Left colon (tissue), 2 donors: ENCODE measurements around the gene NPVF. TPM values are rescaled to one million over a fixed set of nuclear protein-coding genes. Genes with fewer than 3 reads are reported as not detected.

ENCODE experiments used
- ATAC-seq: fragments of 200-7000 bp; cut with Tn5 transposase; one replicate; pipeline ENCODE4 v1.9.1; 2020; ENCODE audit warnings: mild to moderate bottlenecking, moderate library complexity
- DNase-seq, 2 donors: peaks; one replicate each; pipeline ENCODE4 v3.0.0-alpha.2; 2020
- intact Hi-C, 2 donors: fragments of 100-400 bp; cut with DNase I in 1 of 2; cut with micrococcal nuclease in 1 of 2; formaldehyde crosslinking; loops; one replicate each; pipeline versions ENCODE4 v1.11.2 to v1.14.0; 2022; cut with DNase I, micrococcal nuclease
- long read RNA-seq: library from polyadenylated mRNA; unstranded; transcript quantifications from one replicate; pipeline ENCODE4 v2.0.0, GENCODE V29; 2021
- total RNA-seq, 2 donors: library from RNA; stranded (reverse); fragmentation: NEBNext Ultra II Directional; extraction: Animal tissue kit (Norgen Biotek cat#: 25700); gene quantifications; one replicate each; pipeline ENCODE4 v1.2.1, GENCODE V29; 2021
- donor health status: DM: no; HTN: no; CAD: no.
- donor health status: DM: yes; HTN: yes; CAD: no.

NPVF gene
- not detected for total RNA-seq
- long read RNA-seq, result 0 reads

- DNase-seq (no peak), ATAC-seq (no peak)
- intact Hi-C loops, result no loop called here
Observed at GRCh38 chr7:25228386-25228785, at the start of gene NPVF. NPVF (minus strand) TSS chr7:25228486; CDS start chr7:25228439, 47 bp downstream.

- ATAC-seq, result no peak
Observed at GRCh38 chr7:25272265-25272664, 44.0 kb upstream of the NPVF start.

GRCh38 chr7:25263337-25263736 is 35.1 kb upstream of the NPVF start:
- intact Hi-C loops, result loop anchor here (5.0 to 10.0 kb wide), 2 partner anchors 121 to 589 kb away; no protein-coding TSS in a partner anchor
- DNase-seq (no peak), ATAC-seq (no peak)

More at GRCh38 chr7:25272265-25272664, 44.0 kb upstream of the NPVF start:
- intact Hi-C loops, result no loop called here
- no peak for DNase-seq

DNA sequence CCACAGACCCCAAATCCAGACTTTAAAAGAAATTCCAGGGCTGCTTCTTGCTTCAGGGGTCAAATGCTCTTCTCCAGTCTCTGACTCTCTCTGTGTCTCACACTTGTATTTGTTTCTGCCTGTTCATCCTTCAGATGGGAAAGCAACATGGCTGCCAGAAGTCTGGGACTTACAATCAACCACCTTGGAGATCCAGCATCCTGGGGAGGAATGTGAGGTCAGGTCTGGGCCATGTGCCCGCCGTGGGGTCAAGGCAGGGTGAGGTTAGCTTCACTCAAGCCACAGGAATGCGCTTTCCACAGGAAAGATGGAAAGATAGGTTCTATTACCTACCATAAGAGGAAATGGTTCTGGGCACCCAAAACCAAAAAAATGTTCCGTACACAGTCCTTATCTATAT is 34.3 kb upstream of the NPVF start:
- intact Hi-C loops, result loop anchor here (5.0 to 10.0 kb wide), 2 partner anchors 122 to 590 kb away; no protein-coding TSS in a partner anchor
- no peak for ATAC-seq
- no peak for DNase-seq

DNA sequence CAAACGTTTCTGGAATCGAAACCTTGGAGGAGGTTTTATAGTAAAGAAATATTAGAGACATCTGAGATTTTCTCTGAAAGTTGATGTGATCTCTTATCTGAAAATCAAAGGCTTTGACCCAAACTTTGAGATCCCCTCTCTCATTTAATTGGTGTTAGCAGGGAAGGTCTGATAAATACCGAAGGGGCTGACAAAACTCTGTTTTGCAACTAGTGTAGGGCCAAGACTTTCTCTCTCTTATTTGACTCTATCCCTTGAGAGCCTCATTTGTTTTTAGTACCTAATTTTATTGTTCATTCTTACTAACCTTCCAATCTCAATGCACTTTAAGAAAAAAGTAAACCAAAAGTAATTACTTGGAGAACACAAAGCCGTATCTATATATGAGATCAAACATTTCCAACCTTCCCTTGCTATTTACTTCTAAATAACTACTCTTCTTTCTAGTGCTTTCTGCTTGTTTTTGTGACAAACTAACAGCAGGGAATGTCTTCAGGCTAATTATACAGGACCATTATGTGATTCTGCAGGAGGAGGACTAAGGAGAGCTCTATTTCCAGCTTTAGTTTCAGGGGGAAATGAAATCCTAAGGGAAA is 33.4 kb upstream of the NPVF start:
- DNase-seq, result no peak
- no peak for ATAC-seq
- intact Hi-C loops, result loop anchor here (2.0 to 10.0 kb wide), 3 partner anchors 123 to 591 kb away; no protein-coding TSS in a partner anchor

DNA sequence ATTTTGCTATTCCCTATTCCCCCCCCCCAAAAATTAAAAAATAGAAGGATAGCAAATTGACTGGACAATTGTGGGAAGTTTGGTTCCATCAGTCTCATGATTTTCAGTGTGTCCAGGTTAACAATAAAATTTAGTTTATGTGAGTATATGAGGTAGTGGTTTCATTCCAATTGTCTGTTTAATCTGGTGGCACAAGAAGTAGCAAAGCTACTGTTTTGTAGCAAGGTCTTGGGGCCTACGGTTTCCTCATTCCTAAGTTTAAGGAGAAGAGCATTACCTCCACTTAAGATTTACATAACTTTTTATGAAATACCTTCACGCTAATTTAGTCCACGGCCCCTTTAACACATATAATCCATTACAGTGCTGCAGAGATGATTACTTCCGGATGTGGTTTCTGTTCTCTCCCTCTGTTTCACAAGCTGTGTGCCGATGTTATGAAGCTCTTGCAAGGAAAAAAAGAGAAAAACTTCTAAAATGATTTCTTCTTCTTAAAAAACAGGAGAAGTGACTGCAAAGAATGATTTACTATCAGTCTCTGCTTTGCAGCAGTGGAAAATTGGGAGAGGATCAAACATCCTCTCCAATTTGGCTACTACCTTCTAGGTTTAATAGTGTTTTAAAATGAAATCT is 32.7 kb upstream of the NPVF start:
- intact Hi-C loops, result loop anchor here (2.0 to 10.0 kb wide), 3 partner anchors 124 to 591 kb away; no protein-coding TSS in a partner anchor
- DNase-seq (no peak), ATAC-seq (peak; percentile 80)

GRCh38 chr7:25259487-25260243 is 31.4 kb upstream of the NPVF start:
- intact Hi-C loops, result loop anchor here (2.0 to 10.0 kb wide), 4 partner anchors 125 to 593 kb away; no protein-coding TSS in a partner anchor
- ATAC-seq (peak; percentile 72), DNase-seq (peak; percentile 64 to 75)

DNA sequence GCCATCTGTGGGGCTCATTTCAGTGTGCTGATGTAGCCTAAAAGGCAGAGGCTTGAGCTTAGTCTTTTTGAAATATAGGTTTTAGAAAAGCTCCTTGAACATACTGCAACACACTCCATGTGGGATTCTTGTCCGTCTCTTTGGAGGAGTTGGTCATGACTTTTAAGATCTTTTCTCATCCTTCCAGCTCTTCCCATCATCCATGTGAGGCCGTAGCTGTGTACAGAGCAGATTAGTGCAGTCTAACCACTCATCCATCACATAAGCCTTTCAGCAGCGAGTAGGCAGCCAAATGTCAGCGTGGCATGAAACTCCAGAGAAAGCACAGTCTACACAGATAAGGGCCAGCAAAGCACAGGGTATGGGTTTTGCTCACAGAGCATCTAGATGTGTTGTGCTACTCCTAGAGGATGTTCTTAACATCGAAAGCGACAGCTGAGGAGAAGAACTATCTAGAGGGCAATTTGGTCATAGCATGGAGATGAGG is 28.1 kb upstream of the NPVF start:
- ATAC-seq (no peak), DNase-seq (no peak)
- intact Hi-C loops, result loop anchor here in 1 of 2 donors (5.0 kb wide), 1 partner anchor 306 kb away; no protein-coding TSS in a partner anchor

DNA sequence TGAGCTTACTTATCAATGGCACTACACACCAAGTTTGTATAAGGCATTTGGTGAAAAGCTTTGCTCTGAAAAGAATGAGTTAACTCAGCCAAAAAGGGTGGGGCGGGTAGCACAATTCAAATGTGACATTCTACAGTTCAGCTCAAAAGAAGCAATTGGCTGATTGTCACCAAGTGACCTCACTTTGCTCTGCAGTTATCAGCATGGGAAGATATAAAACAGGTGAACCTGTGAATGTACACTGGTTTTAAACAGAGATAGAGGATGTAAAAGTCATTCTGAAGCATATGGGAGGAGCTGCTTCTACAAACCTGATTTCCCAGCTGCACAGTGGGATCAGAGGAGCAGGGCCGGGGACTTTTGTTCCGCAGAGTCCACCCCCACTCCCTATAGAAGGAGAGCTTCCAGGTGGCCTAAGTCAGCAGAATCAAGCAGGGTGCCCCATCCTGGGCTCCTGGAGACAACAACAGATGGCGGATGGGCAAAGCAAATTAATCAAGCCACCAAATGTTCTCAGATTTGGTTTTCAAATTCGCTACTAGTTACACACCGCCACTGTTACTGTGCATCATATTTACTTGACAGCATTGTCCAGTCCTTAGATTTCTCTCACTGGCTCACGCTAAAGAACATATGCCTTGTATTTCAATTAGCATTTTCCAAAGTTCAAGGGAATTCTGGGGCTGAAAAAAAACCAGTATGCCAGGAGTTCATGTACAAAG is 27.5 kb upstream of the NPVF start:
- ATAC-seq (peak; percentile 84), DNase-seq (peak; percentile 37 to 44)
- intact Hi-C loops, result loop anchor here in 1 of 2 donors (5.0 kb wide), 1 partner anchor 307 kb away; no protein-coding TSS in a partner anchor

DNA sequence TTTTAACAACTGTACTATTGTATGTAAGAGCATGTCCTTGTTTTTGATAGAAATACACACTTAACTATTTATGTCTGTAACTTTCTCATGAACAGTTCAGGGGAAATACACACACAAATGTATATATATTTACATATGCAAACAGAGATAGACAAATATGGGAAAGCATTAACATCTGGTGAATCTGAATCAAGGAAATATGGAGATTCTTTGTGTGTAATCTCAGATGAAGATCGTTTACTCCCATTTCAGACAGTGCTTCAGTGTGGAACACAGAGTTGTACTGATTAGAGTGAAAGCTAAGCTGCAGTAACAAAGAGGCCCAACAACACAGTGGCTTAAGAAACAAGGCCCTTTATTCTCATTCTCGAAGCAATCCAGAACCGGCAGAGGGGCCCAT is 26.3 kb upstream of the NPVF start:
- intact Hi-C loops, result loop anchor here in 1 of 2 donors (5.0 kb wide), 1 partner anchor 308 kb away; no protein-coding TSS in a partner anchor
- no peak for DNase-seq
- no peak for ATAC-seq

DNA sequence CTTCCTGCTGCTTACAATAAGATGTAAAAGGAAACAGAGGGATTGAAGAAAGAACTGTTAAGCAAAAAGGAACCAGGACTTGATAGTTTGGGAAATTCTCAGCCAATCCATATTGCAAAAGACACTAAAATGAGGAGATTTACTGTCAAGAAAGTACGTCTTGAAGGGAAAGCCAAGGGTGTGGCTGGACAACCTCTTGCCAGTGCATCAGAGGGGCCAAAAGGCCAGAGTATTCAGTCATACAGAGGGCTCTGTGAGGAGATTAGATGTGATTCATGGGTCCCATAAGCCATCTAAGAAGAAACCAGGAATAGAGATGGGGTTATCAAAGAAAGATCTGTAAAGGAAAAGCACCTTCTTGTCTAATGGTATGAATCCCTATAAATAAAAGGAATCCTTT is 25.4 kb upstream of the NPVF start:
- intact Hi-C loops, result no loop called here
- no peak for ATAC-seq

GRCh38 chr7:25250386-25250785 is 22.1 kb upstream of the NPVF start:
- intact Hi-C loops, result no loop called here
- DNase-seq, result no peak
- ATAC-seq, result no peak

More for the DNA sequence above, 25.4 kb upstream of the NPVF start:
- no peak for DNase-seq

DNA sequence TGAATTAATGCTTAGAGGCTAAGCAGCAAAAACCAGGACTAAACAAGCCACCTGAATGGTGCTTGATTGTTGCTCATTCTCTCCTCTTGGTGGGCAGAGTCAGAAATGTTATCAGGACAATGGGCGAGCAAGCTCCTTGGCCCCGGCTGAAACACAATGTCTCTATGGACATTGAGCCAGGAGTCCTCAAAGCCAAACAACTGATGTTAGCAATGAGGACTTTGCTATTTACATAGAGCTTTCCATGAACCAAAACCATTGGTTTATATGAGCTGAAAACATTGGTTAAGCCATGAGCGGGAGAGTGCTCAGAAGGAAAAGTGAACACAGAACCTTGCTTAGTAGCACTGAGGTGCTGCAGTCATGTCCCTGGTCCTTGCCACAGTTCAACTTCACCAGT is 21.5 kb upstream of the NPVF start:
- ATAC-seq, result peak; percentile 24

DNA sequence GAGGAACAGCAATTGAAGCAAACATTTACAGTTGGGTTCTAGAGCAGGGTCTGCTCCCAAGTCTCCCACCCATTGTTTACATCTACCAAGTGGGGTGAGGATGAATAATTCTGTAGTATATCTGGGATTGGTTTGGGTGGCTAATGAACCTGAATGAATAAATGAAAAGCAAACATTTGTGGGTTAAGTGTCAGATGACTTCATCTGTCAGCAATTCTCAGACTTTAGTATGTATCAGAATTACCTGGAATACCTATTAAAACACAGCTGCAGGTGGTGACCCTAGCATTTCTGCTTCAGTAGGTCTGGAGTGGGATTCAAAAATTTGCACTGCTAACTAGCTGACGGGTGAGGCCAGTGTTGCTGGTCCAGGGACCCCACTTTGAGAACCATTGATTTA is 18.0 kb upstream of the NPVF start:
- ATAC-seq (no peak), DNase-seq (no peak)
- intact Hi-C loops, result no loop called here

More for the DNA sequence above, 21.5 kb upstream of the NPVF start:
- no peak for DNase-seq
- intact Hi-C loops, result no loop called here

GRCh38 chr7:25244254-25245033 is 16.2 kb upstream of the NPVF start:
- ATAC-seq, result no peak
- DNase-seq, result no peak
- intact Hi-C loops, result no loop called here

DNA sequence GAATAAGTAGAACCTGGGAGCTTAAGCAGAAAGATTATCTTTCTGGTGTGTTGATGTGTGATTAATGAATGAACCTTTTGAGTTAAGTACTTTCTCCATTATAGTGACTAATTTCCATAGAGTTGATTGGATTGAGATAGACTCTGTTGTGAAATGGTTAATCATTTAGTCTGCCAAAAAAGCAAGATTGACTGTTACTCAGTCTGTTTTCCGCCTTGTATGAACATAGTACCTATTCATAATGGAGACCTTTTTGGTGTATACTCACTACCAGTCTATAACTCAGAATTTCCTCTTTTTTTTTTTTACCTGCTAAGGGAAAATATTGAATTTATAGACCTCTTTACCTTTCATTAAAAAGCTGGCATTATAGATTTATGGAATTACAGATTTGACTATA is 14.4 kb upstream of the NPVF start:
- intact Hi-C loops, result no loop called here
- DNase-seq (no peak), ATAC-seq (no peak)

DNA sequence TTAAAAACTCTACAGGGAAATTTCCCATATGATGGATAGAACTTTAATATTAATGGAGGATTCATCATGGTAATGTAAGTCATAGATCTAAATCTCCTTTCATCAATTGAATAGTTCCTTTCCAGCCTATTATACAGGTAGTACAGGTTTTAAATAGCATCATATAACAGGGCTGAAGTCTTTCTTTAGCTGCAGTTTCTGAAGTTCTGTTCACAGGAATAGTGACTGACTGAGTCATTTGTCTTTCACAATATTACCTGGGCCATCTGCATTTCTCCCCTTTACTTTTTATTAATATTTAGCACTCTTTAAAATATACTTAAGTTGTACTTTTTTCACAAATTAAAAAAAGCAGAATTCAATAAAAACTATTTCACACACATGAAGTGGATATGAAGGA is 12.6 kb upstream of the NPVF start:
- ATAC-seq, result no peak
- DNase-seq, result no peak
- intact Hi-C loops, result no loop called here

DNA sequence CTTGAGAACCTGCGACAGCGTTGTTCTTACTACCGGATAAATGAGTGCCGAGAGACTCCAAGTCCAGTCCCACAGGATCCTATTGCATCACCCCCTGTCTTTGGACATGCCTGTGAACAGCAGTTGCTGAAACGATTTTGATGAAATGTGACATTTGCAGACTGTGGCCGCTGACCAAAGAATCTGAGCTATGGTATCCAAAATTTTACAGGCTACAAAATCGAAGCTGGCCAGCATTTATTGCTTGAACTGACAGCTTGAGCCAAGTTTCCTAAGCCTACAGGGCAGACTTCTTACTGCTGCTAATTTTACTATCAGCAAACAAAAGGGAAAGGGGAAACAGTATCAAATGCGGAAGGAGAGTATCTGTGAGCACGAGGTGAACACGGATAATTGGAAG is 12.1 kb upstream of the NPVF start:
- no peak for DNase-seq
- peak; percentile 52 for ATAC-seq
- intact Hi-C loops, result no loop called here
